Activated CD8-positive, alpha-beta memory T cell treated with anti-CD3 and anti-CD28 coated beads for 24 hours (primary cell): ENCODE data around the gene ZNF497.
"Not testable (repeated sequence)": the region's sequence is repeated elsewhere in the genome, so short reads cannot be mapped to it uniquely, and the experiment has no call there.

ENCODE experiments used
- DNase-seq: peaks from one replicate; pipeline ENCODE4 v3.0.0-alpha.2; 2020

ZNF497 gene

DNA sequence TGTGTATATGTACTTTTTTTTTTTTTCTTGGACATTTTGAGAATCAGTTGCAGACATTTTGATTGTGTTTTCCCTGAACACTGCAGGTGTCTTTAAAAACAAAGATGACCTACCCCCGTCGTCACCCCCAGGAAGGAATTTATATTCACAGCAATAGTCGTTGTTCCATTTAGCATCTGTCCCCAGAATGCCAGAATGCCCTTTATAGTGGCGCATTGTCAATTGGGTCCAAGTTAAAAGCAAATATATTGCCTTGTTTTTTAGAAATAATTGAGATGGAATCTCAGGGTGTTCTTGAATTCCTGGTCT, 31.1 kb upstream of the ZNF497 start:
- DNase-seq = no peak

DNA sequence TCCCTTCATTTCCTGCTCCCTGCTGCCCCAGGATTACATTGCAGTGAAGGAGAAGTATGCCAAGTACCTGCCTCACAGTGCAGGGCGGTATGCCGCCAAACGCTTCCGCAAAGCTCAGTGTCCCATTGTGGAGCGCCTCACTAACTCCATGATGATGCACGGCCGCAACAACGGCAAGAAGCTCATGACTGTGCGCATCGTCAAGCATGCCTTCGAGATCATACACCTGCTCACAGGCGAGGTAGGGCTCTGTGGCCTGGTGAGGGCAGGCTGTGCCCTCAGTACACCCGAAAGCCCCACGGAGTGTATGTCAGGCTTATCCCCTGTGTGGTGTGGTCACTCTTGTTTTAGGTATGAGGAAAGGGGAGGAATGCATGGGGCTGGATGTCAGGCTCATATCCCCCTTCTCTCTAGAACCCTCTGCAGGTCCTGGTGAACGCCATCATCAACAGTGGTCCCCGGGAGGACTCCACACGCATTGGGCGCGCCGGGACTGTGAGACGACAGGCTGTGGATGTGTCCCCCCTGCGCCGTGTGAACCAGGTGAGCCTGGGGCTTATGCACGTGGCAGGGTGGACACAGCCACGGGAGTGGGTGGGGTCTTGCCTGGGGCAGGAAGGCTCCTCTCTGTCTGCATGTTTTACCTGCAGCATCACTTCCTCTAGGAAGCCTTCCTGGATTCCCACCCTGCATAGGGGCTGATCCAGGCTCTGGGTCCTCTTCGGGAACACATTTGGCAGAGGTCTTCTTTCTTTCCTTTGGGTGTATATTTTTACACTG, 30.6 kb upstream of the ZNF497 start:
- no peak for DNase-seq

DNA sequence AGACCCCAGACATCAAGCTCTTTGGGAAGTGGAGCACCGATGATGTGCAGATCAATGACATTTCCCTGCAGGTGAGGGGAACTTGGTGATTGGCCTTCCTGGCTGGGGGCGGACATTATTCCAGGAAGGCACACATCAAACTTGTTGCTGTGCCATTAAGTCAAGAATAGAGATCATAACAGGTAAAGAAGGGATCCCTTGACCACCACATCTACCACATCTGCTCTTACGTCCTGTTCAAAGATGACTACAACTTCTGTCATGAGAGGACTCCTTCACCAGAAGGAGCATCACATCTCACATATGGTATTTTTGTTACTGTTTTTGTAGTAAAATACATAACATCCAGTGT, 25.6 kb upstream of the ZNF497 start:
- no peak for DNase-seq

DNA sequence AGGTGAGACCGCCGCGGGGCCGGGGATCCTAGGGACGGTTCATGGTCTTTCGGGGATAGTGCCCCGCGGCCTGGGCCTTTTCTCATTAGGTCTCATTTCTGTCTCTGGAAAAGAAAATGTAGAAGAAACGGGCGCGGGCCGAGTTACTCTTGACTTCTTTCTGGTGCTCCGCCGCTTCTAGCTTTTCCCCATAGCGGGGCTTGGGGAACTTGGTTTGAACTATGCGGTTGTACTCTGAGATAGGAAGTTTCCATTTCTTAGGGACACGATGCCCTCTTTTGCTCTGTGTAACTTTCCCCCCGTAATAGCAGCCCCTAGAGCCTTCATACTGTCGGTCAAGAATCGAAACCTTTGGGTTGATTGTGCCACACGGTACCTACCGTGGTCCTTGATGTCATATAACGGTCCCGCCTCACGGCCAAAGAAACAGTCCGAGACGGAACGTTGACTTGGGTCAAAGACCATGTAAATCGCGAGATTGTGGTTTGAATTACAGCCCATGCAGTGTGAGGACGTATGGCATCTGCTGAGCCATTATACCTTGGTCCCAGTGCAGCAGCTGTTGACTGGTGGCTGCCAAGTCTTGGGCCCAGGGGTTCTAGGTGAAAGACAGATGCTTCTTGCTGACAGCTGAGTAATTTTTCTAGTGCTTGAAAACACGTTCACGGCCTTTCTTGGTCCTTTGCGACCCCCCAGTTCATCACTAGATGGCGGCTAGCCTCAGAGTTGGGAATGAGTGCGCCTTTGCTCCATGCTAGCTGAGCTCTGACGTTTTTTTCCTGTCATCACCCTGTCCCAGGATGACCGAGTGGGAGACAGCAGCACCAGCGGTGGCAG, 25.0 kb upstream of the ZNF497 start:
- peak; percentile 66 for DNase-seq

DNA sequence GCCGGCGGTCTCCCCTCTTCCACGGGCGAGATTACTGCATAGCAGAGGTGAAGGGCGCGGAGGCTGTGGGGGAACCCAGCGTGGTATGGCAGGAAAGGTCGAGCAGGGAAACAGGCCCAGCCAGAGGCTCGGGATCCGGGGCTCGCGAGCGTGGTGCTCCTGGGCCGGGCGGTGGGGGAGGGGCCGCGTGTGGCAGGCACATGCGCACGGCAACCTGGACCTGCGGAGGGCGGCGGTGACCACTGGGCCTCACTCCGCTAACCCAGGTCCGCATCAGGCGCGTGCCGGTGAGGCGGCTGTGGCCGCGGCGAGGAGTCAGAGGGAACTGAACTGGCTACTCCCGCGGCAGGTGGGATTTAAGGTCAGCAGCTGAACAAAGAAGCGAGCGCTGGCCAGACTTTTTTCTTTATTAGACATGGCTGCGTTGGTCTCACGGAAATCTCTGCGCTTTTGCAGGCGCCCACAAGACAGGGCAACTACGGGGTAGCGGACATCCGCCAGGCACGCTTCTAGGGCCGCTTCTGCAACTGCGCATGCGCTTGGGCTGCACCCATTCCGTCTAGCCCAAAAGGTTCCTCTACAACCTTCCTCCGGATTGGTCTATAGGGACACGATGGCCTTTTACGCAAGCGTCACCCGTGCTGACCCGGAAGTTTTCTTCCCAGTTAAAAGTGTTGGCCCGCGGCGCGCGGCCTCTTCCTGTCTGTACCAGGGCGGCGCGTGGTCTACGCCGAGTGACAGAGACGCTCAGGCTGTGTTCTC, 24.2 kb upstream of the ZNF497 start, which contains the start of gene RPS5:
Gene RPS5, plus strand, starts transcription at position 694 of the 762 bp plus-strand sequence. CDS start 869 bp downstream, outside the sequence.
- peak; percentile 97 for DNase-seq

DNA sequence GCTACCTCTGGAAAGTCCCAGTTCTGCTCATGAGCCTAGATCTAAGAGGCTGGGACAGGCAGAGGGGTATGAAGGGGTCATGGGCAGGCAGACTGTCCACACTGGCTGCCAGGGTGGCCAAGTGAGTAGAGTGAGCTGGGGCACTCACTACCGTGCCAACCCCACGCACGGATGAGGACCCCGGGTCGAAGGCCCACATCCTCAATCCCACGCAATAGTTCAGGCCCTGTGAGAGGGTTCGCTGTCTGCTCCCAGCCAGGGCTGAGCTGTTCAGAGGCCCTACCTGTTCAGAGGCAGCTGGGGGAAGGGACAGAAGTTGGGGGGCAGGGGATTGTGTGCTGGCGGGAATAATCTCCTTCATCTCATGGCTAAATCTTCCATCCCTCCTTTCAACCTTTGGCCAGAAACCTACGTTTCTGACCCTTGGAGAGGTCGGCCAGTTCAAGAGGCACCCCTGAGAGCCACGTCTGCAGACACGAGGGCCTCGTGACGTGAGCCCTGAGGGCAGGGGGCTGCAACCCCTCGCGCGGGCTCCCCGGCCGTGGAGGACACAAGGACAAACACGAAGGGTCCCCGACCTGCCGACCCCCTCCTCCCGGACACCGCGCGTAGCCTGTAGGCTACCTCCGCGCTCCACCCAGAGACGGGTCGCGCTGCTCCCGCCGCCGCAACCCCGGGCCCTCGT, 23.5 kb upstream of the ZNF497 start:
- DNase-seq = peak; percentile 84

DNA sequence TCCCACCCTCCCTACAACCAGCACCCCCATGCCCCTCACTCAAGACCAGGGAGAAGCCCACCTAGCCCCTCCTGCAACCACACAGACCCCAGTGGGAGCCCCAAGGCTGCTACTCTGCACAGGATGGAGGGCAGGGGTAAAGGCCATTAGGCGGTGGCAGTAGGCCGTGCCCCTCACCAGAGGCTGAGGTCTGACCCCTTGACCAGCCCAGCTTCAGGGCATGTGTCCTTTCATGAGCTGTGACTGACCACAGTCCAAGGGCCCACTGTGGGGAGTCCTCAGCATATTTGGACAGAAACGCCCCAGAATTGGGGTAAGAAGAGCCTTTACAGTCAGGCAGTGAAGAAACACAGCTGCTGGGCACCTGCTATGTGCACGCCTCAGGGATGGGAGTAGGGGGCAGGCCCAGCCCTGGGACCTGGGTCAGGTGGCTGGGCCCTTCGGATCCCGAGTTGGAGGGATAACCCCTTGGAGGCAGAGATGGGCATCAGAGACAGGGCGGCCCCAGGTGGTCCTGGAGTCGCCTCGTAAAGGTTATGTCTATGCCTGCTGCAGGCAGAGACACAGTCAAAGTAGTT, 22.9 kb upstream of the ZNF497 start:
- DNase-seq = no peak

DNA sequence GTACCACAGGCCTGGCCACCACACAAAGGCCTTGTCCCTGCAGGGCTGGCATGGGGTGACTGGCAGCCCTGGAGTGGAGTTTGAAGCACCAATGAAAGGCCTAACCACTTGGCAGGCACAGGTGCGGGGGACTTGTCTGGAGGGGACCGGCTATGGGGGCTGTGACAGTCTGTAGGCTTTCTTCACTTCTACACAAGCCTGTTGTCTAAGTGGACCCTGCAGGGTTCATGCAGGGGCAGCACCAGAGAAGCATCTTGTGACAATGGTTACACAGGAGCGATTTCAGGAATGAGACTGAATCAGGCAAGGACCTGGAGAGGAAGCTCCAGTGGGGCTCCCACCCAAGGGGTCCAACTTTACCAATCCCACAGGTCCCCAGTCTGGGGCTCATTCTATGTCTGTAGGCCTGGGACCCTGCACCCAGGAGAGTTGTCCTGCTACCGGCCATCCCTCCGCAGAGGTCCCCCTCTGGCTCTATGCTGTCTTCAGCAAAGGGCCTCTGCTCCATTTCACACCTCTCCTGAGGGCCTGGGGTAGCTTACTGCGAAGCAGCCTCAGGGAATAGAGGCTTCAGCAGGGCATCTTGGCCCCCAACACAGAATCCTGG, 20.5 kb upstream of the ZNF497 start:
- DNase-seq = no peak

DNA sequence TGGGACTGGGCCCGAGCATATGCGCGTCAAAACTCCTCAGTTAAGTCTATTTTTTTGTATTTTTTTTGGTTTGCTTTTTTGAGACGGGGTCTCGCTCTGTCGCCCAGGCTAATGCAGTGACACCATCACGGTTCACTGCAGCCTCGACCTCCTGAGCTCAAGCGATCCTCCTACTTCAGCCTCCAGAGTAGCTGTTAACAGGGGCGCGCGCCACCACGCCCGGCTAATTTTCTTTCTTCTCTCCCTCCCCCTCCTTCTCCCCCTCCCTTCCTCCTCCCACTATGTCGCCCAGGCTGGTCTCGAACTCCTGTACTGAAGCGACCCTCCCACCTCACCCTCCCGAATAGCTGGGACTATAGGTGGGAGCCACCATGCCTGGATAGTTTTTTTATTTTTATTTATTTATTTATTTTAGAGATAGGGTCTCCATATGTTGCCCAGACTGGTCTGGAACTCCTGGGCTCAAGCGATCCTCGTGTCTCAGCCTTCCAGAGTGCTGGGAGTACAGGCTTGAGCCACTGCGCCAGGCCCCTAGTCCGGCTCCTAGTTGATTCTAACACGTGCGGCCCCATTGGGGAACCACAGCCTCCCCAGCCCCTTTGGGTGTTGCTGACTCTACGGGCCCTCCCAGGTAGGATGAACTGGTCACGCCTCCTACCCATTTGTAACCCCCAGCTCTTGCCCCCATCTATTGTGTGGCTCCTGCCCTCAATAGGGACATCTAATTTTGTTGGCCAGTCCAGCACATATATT, 19.1 kb upstream of the ZNF497 start:
- no peak for DNase-seq

DNA sequence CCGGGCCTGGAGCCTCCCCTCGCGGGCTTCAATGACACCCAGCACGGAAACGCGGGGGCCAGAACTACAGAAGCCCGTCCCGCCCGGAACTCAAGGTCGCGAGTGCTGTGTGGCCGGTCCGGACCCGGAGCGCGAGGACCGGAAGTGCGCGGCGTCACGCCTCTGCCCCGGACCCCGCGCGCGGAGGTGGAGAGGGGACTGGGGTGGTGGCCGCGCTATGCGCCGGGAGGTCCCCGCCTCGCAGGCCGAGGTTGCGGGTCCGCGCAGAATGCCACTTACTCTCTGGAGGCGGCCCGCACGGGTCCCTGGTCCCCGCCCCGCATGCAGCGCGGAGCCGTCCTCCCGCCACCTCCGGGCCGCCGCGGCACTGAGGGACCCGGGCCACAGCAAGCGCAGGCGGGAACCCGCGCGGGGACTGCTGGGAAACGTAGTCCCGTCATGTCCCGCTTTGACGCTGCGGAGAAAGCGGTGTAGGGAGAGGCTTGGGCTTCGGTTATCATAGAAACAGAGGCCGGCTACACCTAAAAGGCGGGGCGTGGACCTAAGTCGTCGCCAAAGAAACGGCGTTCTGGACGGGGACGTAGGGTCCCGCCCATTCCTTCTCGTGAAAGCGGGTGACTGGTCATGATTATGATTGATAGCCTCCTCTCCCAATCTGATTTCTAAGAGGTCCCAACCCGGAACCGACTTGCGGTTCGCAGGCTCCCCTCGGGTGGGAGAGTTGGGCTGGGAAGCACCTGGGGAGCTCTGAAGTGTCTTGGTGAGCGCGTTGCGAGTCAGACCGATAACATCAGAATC, 18.3 kb upstream of the ZNF497 start, which contains the start of gene ZNF837:
Gene ZNF837, minus strand, starts transcription at position 369 of the 798 bp plus-strand sequence. CDS start 11,698 bp downstream, outside the sequence.
- peak; percentile 98 for DNase-seq

DNA sequence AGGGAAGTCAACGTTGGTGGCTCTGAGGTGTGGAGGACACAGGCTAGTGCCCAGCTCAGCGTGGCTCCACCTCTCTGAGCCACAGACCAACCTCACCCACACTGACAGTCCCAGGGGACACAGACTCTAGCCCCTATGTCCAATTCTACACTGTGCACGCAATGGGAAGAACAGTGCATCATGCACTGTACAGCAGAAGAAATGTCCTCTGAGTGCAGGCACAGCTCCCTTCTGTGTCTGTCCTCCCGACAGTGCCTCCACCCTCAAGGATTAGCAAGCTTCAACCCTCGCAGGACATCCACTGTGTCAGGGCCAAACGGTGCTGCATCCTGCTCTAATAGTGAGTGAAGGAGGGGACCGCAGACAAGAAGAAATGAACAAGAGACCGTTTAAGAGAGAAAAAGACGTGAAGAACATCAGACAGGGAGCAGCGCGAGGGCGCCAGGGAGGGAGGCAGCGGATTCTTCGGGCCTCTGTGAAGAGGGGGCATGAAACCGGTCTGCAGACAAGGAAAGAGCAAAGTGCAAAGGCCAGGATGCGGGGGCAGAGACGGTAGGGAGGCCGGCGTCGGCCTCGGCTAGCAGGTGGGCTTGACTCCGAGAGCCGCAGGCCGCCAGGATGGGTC, 17.6 kb upstream of the ZNF497 start:
- DNase-seq = no peak

DNA sequence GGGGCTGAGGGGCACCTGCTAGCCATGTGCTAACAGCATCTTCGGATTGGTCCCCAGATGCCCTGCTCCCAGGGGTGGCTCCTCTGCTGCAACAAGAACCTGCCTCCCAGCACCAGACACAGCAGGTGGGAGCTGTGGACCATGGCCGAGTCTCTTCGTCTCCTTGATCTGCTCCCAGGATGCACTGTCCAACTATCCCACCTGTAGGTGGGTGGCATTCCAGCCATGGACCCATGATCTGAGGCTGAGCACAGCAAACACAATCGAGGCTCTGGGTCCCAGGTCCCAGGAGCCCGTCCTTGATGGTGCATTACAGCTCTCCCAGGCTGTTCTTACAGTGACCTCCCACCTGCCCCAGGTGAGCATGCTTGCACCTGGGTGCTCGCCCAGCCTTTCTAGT, 16.7 kb upstream of the ZNF497 start:
- DNase-seq = no peak

DNA sequence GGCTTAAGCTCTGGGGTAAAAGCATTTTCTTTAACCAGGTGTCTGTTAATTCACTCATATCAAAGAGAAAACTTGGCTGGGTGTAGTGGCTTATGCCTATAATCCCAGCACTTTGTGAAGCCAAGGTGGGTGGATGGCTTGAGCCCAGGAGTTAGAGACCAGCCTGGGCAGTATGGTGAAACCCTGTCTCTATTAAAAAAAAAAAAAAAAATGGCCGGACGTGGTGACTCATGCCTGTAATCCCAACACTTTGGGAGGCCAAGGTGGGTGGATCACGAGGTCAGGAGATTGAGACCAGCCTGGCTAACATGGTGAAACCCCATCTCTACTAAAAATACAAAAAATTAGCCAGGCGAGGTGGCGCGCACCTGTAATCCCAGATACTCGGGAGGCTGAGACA, 14.2 kb upstream of the ZNF497 start:
- not testable (repeated sequence) for DNase-seq

DNA sequence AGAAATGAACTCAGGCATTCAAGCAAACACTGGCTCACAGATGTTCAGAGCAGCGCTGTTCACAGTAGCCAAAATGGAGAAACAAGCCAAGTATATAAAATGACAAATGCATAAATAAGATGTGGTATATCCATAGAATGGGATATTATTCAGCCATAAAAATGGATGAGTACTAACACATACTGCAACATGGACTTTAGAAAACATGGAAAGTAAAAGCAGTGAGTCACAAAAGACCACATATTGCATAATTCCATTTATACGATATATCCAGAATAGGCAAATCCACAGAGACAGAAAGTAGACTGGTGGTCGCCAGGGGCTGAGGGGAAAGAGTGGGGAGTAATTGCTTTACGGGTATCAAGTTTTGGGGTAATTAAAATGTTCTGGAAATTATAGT, 11.6 kb upstream of the ZNF497 start:
- no peak for DNase-seq

DNA sequence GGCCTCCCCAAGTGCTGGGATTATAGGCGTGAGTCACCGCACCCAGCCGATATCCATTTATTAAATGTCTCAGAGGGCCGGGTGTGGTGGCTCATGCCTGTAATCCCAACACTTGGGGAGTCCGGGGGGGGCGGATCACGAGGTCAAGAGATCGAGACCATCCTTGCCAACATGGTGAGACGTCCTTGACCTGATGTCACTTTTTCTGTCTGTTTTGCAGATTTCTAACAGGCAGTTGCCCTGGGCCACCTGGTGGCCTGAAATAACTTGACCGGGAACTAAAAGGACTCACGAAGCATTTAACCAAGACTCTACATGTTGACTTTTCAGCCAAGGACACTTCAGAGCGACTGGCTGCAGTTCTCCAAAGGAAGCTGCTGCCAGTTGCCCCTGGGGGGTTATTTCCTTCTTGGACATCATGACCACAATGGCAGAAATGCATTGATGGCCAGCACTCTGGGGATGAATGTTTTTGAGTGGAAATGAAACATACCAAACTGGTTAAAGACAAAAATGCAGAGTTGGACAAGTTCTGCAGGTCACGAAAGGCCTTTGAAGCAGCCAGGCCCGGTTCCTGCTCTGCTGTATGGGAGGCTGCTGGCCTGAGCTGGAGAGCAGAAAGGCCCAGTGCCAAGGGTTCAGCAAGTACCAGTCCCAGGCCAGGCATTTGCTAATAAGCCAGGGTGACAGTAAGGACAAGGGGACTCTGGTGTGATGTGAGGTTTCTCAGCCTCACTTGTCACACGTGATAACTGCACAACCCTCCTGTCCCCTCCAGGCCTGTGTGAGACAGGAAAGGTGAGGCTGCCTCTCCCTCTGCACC, 10.0 kb upstream of the ZNF497 start:
- no peak for DNase-seq

DNA sequence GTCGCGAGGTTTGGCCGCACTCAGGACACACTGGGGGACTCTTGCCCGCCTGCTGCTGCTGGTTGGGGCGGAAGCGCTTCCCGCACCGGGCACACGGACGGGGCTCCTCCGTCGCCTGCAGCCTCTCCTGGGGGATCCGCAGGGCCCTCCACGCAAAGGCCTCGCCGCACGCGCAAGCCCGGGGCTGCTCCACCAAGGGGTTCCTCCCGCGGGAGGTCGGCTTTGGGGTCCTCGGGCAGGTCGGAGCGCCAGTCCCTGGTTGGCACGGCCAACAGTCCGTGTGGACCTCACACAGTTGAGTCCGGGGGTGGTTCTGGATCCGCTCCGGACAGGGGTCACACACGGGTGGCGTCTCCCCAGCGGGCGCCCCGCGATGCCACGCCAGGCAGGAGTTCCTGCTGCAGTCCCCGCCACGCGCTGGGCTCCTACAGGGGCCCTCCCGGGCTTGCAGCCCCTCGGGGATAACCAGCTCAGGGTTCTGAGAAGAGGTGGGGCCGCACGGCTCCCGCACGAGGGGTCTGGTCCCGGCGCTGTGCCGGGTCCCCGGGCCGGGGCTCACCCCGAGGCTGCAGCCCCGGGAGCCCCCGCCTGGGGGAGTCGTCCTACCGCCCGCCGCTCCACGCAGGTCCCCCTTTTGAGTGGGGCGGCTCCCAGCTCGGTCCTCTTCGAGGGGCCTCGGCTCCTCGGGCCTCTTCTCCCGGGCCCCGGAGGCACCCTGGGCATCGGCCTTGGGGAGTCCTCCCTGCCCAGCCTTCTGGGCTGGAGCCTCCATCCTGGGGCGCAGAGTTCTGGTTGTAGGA, 6.2 kb upstream of the ZNF497 start:
- DNase-seq = no peak

DNA sequence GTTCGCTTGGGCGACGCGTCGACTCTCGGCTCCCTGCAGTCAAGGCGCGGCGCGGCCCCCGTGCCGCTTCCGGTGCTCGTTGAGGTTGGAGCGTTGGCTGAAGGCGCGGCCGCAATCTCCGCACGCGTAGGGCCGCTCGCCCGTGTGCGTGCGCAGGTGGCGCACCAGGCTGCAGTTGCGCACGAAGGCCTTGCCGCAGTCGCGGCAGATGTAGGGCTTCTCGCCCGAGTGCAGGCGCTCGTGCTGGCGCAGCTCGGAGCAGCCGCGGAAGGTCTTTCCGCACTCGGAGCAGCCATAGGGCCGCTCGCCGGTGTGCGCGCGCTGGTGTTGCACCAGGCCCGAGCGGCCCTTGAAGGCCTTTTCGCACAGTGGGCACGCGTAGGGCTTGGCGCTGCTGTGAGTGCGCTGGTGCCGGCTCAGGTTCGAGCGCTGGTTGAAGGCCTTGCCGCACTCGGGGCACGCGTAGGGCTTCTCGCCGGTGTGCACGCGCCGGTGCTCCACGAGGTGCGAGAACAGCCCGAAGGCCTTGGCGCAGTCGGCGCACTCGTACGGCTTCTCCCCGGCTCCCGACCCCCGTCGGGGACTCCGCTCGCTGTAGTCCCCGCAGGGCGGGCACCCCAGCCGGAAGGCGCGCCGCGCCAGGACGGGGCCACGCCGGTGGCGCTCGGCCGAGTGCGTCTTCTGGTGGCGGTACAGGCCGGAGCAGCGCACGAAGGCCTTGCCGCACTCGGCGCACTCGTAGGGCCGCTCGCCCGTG, 5.3 kb upstream of the ZNF497 start:
- DNase-seq = no peak
